IMR-90 (cell line): ENCODE measurements around the gene ALS2CL. TPM values are rescaled to one million over a fixed set of nuclear protein-coding genes. Genes with fewer than 3 reads are reported as not detected.

Source experiments
- ATAC-seq: fragments of 200-7000 bp; cut with Tn5 transposase; 2 replicates; pipeline ENCODE4 v1.9.1; 2020; ENCODE audit warnings: low read depth, mild to moderate bottlenecking, moderate library complexity
- BruUV-seq: library from RNA; stranded (reverse); fragments of 400-500 nt; replicated peaks from 2 replicates; lab custom pipeline; 2021; lab: Mats Ljungman, UMichigan
- CTCF ChIA-PET: fragments of 300-600 bp; formaldehyde crosslinking; extraction: SDS; loops from one replicate; lab custom pipeline; 2021; ENCODE audit warnings: antibody characterized with exemption; lab: Yijun Ruan, JAX
- POLR2A ChIA-PET: fragments of 300-600 bp; sonication (Branson Sonifier 250); formaldehyde crosslinking; loops from one replicate; lab custom pipeline; 2022; ENCODE audit warnings: antibody characterized with exemption; ENCODE audit not compliant: unreplicated experiment; lab: Charles Lee
- DNase-seq: peaks from one replicate; pipeline ENCODE4 v3.0.0; 2013
- H2AFZ ChIP-seq: replicated peaks from 2 replicates; pipeline ENCODE3; 2013; ENCODE audit warnings: low read length, mild to moderate bottlenecking; ENCODE audit not compliant: poor library complexity
- H2AK5ac ChIP-seq: 2 replicates; pipeline ENCODE4 v1.6.1; 2013; ENCODE audit warnings: low read depth, low read length, inconsistent platforms
- H2AK9ac ChIP-seq: replicated peaks from 2 replicates; pipeline ENCODE3; 2013; ENCODE audit warnings: mild to moderate bottlenecking, low read depth, low read length, moderate library complexity; ENCODE audit not compliant: poor library complexity
- H2BK120ac ChIP-seq: 2 replicates; pipeline ENCODE4 v1.6.1; 2013; ENCODE audit warnings: low read depth, low read length, inconsistent platforms
- H2BK15ac ChIP-seq: 3 replicates; pipeline ENCODE4 v1.6.1; 2013; ENCODE audit warnings: low read depth, low read length, inconsistent platforms
- H2BK20ac ChIP-seq: 2 replicates; pipeline ENCODE4 v1.6.1; 2013; ENCODE audit warnings: low read depth, mild to moderate bottlenecking, inconsistent platforms, low read length, moderate library complexity
- H2BK5ac ChIP-seq: 2 replicates; pipeline ENCODE4 v1.6.1; 2013; ENCODE audit warnings: mild to moderate bottlenecking, low read depth, low read length, inconsistent platforms; ENCODE audit not compliant: poor library complexity, severe bottlenecking
- H3K14ac ChIP-seq: replicated peaks from 2 replicates; pipeline ENCODE4 v1.6.1; 2013; ENCODE audit warnings: low read depth, low read length, inconsistent platforms
- H3K18ac ChIP-seq: 2 replicates; pipeline ENCODE4 v1.6.1; 2013; ENCODE audit warnings: low read depth, low read length, control low read depth
- H3K23ac ChIP-seq: 2 replicates; pipeline ENCODE4 v1.6.1; 2013; ENCODE audit warnings: low read depth, low read length, inconsistent platforms
- H3K27ac ChIP-seq: 2 replicates; pipeline ENCODE4 v1.5.1; 2013; ENCODE audit warnings: mild to moderate bottlenecking, control low read depth, low read length; ENCODE audit not compliant: insufficient read depth
- H3K27me3 ChIP-seq: 2 replicates; pipeline ENCODE4 v1.6.1; 2013; ENCODE audit warnings: low read length; ENCODE audit not compliant: control insufficient read depth, insufficient read depth
- H3K36me3 ChIP-seq: 2 replicates; pipeline ENCODE4 v1.6.1; 2013; ENCODE audit warnings: low read length, mixed read lengths; ENCODE audit not compliant: control insufficient read depth, insufficient read depth
- H3K4ac ChIP-seq: 2 replicates; pipeline ENCODE4 v1.6.1; 2013; ENCODE audit warnings: low read depth, low read length, inconsistent platforms
- H3K4me1 ChIP-seq: 2 replicates; pipeline ENCODE4 v1.6.1; 2013; ENCODE audit warnings: low read length, mixed read lengths; ENCODE audit not compliant: control insufficient read depth, insufficient read depth
- H3K4me2 ChIP-seq: 2 replicates; pipeline ENCODE4 v1.6.1; 2013; ENCODE audit warnings: low read depth, mild to moderate bottlenecking, control low read depth, low read length, moderate library complexity
- H3K4me3 ChIP-seq: 2 replicates; pipeline ENCODE4 v1.5.1; 2013; ENCODE audit warnings: low read depth, mild to moderate bottlenecking, control low read depth, low read length, moderate library complexity; ENCODE audit not compliant: insufficient read depth
- H3K56ac ChIP-seq: 2 replicates; pipeline ENCODE4 v1.6.1; 2013; ENCODE audit warnings: low read length, inconsistent platforms; ENCODE audit not compliant: insufficient read depth; ENCODE audit errors: extremely low read depth
- H3K79me1 ChIP-seq, 2 experiments: 2 replicates each; pipeline ENCODE4 v1.6.1; 2013; ENCODE audit warnings: low read length in 2 of 2, inconsistent platforms in 1 of 2, low read depth in 1 of 2
- H3K9ac ChIP-seq: 2 replicates; pipeline ENCODE4 v1.6.1; 2013; ENCODE audit warnings: low read depth, low read length, control low read depth
- H3K9me1 ChIP-seq: 2 replicates; pipeline ENCODE4 v1.6.1; 2013; ENCODE audit warnings: low read length, inconsistent platforms; ENCODE audit not compliant: insufficient read depth
- H3K9me3 ChIP-seq: 2 replicates; pipeline ENCODE4 v1.6.1; 2013; ENCODE audit warnings: low read length; ENCODE audit not compliant: control insufficient read depth, insufficient read depth
- H4K20me1 ChIP-seq: 2 replicates; pipeline ENCODE4 v1.6.1; 2013; ENCODE audit warnings: low read length, inconsistent platforms; ENCODE audit not compliant: insufficient read depth
- H4K5ac ChIP-seq: 2 replicates; pipeline ENCODE4 v1.6.1; 2013; ENCODE audit warnings: mild to moderate bottlenecking, low read depth, low read length, control low read depth
- H4K8ac ChIP-seq, 2 experiments: 2 replicates each; pipeline ENCODE4 v1.6.1; 2013; ENCODE audit warnings: low read depth in 2 of 2, low read length in 2 of 2, control low read depth in 1 of 2, inconsistent platforms in 1 of 2
- H4K91ac ChIP-seq: 2 replicates; pipeline ENCODE4 v1.6.1; 2013; ENCODE audit warnings: low read depth, low read length, inconsistent platforms; ENCODE audit not compliant: insufficient read depth
- BHLHE40 ChIP-seq: fragments of 150-350 bp; IDR thresholded peaks from 2 replicates; pipeline ENCODE4 v1.6.1; 2016; ENCODE audit warnings: mild to moderate bottlenecking, low read depth, low read length
- CEBPB ChIP-seq: IDR thresholded peaks from 2 replicates; pipeline ENCODE4 v1.6.1; 2012; ENCODE audit warnings: low read depth, low read length, improper control_type of control experiment
- CHD1 ChIP-seq: IDR thresholded peaks from 2 replicates; pipeline ENCODE4 v1.6.1; 2012; ENCODE audit warnings: low read depth, low read length, improper control_type of control experiment
- FOS ChIP-seq: fragments of 150-350 bp; IDR thresholded peaks from 2 replicates; pipeline ENCODE4 v1.6.1; 2016; ENCODE audit warnings: low read depth, low read length
- MAFK ChIP-seq: IDR thresholded peaks from 2 replicates; pipeline ENCODE4 v1.6.1; 2012; ENCODE audit warnings: low read depth, low read length, improper control_type of control experiment
- MAZ ChIP-seq: IDR thresholded peaks from 2 replicates; pipeline ENCODE4 v1.6.1; 2012; ENCODE audit warnings: low read depth, mild to moderate bottlenecking, low read length, improper control_type of control experiment, moderate library complexity, borderline replicate concordance
- MXI1 ChIP-seq: IDR thresholded peaks from 2 replicates; pipeline ENCODE4 v1.6.1; 2012; ENCODE audit warnings: low read depth, mild to moderate bottlenecking, low read length, moderate library complexity, borderline replicate concordance
- NFE2L2 ChIP-seq: fragments of 150-350 bp; IDR thresholded peaks from 2 replicates; pipeline ENCODE4 v1.6.1; 2016; ENCODE audit warnings: low read depth, mild to moderate bottlenecking, low read length
- POLR2A ChIP-seq: IDR thresholded peaks from 2 replicates; pipeline ENCODE4 v1.6.1; 2012; ENCODE audit warnings: mild to moderate bottlenecking, low read depth, low read length
- RAD21 ChIP-seq: IDR thresholded peaks from 2 replicates; pipeline ENCODE4 v1.6.1; 2012; ENCODE audit warnings: low read length, improper control_type of control experiment
- RCOR1 ChIP-seq: IDR thresholded peaks from 2 replicates; pipeline ENCODE4 v1.6.1; 2012; ENCODE audit warnings: mild to moderate bottlenecking, low read length, improper control_type of control experiment; ENCODE audit not compliant: insufficient replicate concordance
- RFX5 ChIP-seq: IDR thresholded peaks from 2 replicates; pipeline ENCODE4 v1.8.0; 2012; ENCODE audit warnings: low read depth, mild to moderate bottlenecking, low read length, moderate library complexity
- SMC3 ChIP-seq: fragments of 150-350 bp; IDR thresholded peaks from 2 replicates; pipeline ENCODE4 v1.6.1; 2016; ENCODE audit warnings: low read depth, mild to moderate bottlenecking, antibody characterized with exemption, low read length, moderate library complexity
- WGBS, 2 experiments: methylation state at CpG; one replicate each; pipeline versions ENCODE4 v1.1.5 to v1.1.7; 2013; ENCODE audit warnings: missing lambda C conversion rate in 2 of 2; ENCODE audit not compliant: insufficient read length in 1 of 2; ENCODE audit errors: extremely low coverage in 2 of 2; 5-methylcytosine and 5-hydroxymethylcytosine counted together
- dilution Hi-C: fragments of 300-500 bp; cut with HindIII; formaldehyde crosslinking; loops from one replicate; pipeline ENCODE4 v1.14.3; 2018; ENCODE audit warnings: low sequenced_read_pairs; ENCODE audit not compliant: unreplicated experiment
- in situ Hi-C: fragments of 300-500 bp; cut with MboI; formaldehyde crosslinking; loops from 3 replicates; pipeline ENCODE4 v1.14.3; 2019; ENCODE audit warnings: low sequenced_read_pairs, inconsistent platforms, mixed read lengths
- intact Hi-C: fragments of 100-400 bp; cut with micrococcal nuclease; formaldehyde crosslinking; loops from 2 replicates; pipeline ENCODE4 v1.10.0; 2022
- polyA plus RNA-seq, 3 experiments: library from polyadenylated mRNA; depleted of rRNA; stranded (reverse); fragments of >200 nt; gene quantifications; 2 replicates each; pipeline ENCODE4 v1.2.3, GENCODE V29; 2012; ENCODE audit warnings: low replicate concordance in 1 of 3
- total RNA-seq: library from RNA; depleted of rRNA; stranded (reverse); fragments of >200 nt; gene quantifications from 2 replicates; pipeline ENCODE4 v1.2.3, GENCODE V29; 2012
- TF ChIP-seq, protein P1 (sequence below): fragments of 150-350 bp; IDR thresholded peaks from 2 replicates; pipeline ENCODE4 v1.6.1; 2017; ENCODE audit warnings: mild to moderate bottlenecking, antibody characterized with exemption, low read length, low read depth
- TF ChIP-seq, protein P2 (sequence below): fragments of 150-350 bp; IDR thresholded peaks from 2 replicates; pipeline ENCODE4 v1.6.1; 2016; ENCODE audit warnings: low read depth, mild to moderate bottlenecking, low read length, moderate library complexity, borderline replicate concordance
- TF ChIP-seq, protein P3 (sequence below): conservative IDR thresholded peaks from 2 replicates; pipeline ENCODE4 v1.5.1; 2012; ENCODE audit warnings: mild to moderate bottlenecking, low read depth, low read length, improper control_type of control experiment

The ALS2CL gene
- total and polyA plus RNA-seq, 2 of the 4 experiments (the other 2 are of a cell fraction), result 2.2 to 4.8 TPM

DNA sequence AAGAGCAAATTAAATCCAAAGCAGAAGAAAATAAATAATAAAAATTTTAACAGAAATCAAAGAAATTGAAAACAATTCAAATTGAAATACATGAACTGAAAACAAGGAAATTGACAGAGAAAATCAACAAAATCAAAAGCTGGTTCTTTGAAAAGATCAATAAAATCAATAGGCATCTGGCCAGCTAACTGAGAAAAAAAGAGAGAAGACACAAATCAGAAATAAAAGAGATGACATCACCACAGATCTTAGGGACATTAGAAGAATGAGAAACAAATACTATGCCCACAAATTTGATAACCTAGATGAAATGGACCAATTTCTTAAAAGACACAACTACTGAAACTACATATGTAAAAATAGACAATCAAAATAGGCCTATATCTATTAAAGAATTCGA lies 42.4 kb downstream of the ALS2CL start:
- TF ChIP-seq, protein P1, sequence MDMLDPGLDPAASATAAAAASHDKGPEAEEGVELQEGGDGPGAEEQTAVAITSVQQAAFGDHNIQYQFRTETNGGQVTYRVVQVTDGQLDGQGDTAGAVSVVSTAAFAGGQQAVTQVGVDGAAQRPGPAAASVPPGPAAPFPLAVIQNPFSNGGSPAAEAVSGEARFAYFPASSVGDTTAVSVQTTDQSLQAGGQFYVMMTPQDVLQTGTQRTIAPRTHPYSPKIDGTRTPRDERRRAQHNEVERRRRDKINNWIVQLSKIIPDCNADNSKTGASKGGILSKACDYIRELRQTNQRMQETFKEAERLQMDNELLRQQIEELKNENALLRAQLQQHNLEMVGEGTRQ, result no peak
- TF ChIP-seq FOS (no peak), CHD1 (no peak), RFX5 (no peak), POLR2A (no peak), BHLHE40 (no peak), NFE2L2 (no peak), SMC3 (no peak), MXI1 (no peak), CEBPB (no peak), MAFK (no peak), MAZ (no peak), RCOR1 (no peak), RAD21 (no peak)
- TF ChIP-seq, protein P2, sequence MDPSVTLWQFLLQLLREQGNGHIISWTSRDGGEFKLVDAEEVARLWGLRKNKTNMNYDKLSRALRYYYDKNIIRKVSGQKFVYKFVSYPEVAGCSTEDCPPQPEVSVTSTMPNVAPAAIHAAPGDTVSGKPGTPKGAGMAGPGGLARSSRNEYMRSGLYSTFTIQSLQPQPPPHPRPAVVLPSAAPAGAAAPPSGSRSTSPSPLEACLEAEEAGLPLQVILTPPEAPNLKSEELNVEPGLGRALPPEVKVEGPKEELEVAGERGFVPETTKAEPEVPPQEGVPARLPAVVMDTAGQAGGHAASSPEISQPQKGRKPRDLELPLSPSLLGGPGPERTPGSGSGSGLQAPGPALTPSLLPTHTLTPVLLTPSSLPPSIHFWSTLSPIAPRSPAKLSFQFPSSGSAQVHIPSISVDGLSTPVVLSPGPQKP, result no peak
- TF ChIP-seq, protein P3, sequence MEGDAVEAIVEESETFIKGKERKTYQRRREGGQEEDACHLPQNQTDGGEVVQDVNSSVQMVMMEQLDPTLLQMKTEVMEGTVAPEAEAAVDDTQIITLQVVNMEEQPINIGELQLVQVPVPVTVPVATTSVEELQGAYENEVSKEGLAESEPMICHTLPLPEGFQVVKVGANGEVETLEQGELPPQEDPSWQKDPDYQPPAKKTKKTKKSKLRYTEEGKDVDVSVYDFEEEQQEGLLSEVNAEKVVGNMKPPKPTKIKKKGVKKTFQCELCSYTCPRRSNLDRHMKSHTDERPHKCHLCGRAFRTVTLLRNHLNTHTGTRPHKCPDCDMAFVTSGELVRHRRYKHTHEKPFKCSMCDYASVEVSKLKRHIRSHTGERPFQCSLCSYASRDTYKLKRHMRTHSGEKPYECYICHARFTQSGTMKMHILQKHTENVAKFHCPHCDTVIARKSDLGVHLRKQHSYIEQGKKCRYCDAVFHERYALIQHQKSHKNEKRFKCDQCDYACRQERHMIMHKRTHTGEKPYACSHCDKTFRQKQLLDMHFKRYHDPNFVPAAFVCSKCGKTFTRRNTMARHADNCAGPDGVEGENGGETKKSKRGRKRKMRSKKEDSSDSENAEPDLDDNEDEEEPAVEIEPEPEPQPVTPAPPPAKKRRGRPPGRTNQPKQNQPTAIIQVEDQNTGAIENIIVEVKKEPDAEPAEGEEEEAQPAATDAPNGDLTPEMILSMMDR, result no peak
- intact Hi-C loops (no loop called here), in situ Hi-C loops (no loop called here), dilution Hi-C loops (no loop called here)
- ATAC-seq (no peak), DNase-seq (no peak)
- Histone ChIP-seq H3K23ac (no peak overlapping the region), H3K14ac (no peak overlapping the region), H4K20me1 (no peaks in the 10 kb centered on the region), H3K36me3 (no peaks in the 10 kb centered on the region), H2AK9ac (no peak overlapping the region), H3K79me1 (no peaks in the 10 kb centered on the region), H2AFZ (no peak overlapping the region), H3K4me1 (peaks cover 6% of the 10 kb centered on the region), H3K27ac (no peak overlapping the region), H3K4me3 (no peak overlapping the region), H3K9me3 (peaks cover 4% of the 10 kb centered on the region; the same call in 1 of the 2 replicates), H2AK5ac (no peak overlapping the region), H3K4me2 (no peak overlapping the region), H2BK120ac (no peak overlapping the region), H4K5ac (no peak overlapping the region), H2BK20ac (no peak overlapping the region), H2BK5ac (no peak overlapping the region), H3K27me3 (no peaks in the 10 kb centered on the region; the same call in 1 of the 2 replicates), H3K9ac (no peak overlapping the region), H4K8ac (no peak overlapping the region), H3K18ac (no peak overlapping the region), H3K4ac (no peak overlapping the region), H2BK15ac (no peak overlapping the region), H3K9me1 (no peaks in the 10 kb centered on the region), H3K56ac (no peak overlapping the region), H4K91ac (no peak overlapping the region)
- CTCF ChIA-PET, result interaction anchor here (0.5 kb wide), 1 partner anchor 747 kb away, joined by 4 read pairs; no protein-coding TSS in a partner anchor
- WGBS, 2 experiments, result no CpG with 5 or more reads among the region's 1 CpG
- no TSS peak for BruUV-seq
- POLR2A ChIA-PET, result no interaction called here
